K562 (cell line): ENCODE results near the gene MMP1. TPM values are rescaled to one million over a fixed set of nuclear protein-coding genes. Genes with fewer than 3 reads are reported as not detected.

Source experiments
- ATAC-seq: fragments of 200-7000 bp; cut with Tn5 transposase; 3 replicates; pipeline ENCODE4 v1.9.1; 2020; ENCODE audit warnings: moderate library complexity
- BruUV-seq: library from RNA; stranded (reverse); fragments of 400-500 nt; replicated peaks from 2 replicates; lab custom pipeline; 2021; lab: Mats Ljungman, UMichigan
- CTCF ChIA-PET: fragments of 300-600 bp; formaldehyde crosslinking; extraction: SDS; loops from one replicate; lab custom pipeline; 2021; ENCODE audit warnings: low intra/inter-chr PET ratio; lab: Yijun Ruan, JAX
- POLR2A ChIA-PET: fragments of 300-600, 350-650 bp; sonication (Branson Sonifier 250); formaldehyde crosslinking; extraction: SDS; loops from one replicate; lab custom pipeline; 2021; ENCODE audit warnings: antibody characterized with exemption, inconsistent platforms; lab: Yijun Ruan, JAX
- DNase-seq, 4 experiments: peaks; one replicate each; pipeline versions ENCODE4 v3.0.0 to v3.0.0-alpha.2; 2011 to 2018; ENCODE audit warnings: low spot score in 3 of 4, mixed read lengths in 3 of 4; ENCODE audit errors: extremely low read depth in 1 of 4
- FAIRE-seq: peaks from 2 replicates; lab custom pipeline; 2011; peaks lifted over from hg19 to GRCh38; lab: Jason Lieb, UNC
- H2AFZ ChIP-seq: 2 replicates; pipeline ENCODE4 v1.6.0; 2011; ENCODE audit warnings: low read depth, low read length, control low read depth, inconsistent platforms
- H3K27ac ChIP-seq: fragments of 200-600 bp; 3 replicates; pipeline ENCODE4 v1.8.0; 2011; ENCODE audit warnings: low read depth, mild to moderate bottlenecking, control low read depth, inconsistent platforms, low read length, moderate library complexity, mixed read lengths; ENCODE audit errors: extremely low read depth
- H3K27me3 ChIP-seq, 2 experiments: fragments of 300-600 bp in 1 of 2; 2 replicates in 1 of 2; 3 replicates in 1 of 2; pipeline versions ENCODE4 v1.6.0 to v1.8.0; 2011; ENCODE audit warnings: inconsistent platforms in 2 of 2, low read length in 2 of 2, mild to moderate bottlenecking in 1 of 2, mixed read lengths in 1 of 2, moderate library complexity in 1 of 2; ENCODE audit not compliant: control insufficient read depth in 2 of 2, insufficient read depth in 2 of 2
- H3K36me3 ChIP-seq: fragments of 300-600 bp; 3 replicates; pipeline ENCODE4 v1.8.0; 2011; ENCODE audit warnings: mild to moderate bottlenecking, low read length, inconsistent platforms; ENCODE audit not compliant: control insufficient read depth, insufficient read depth
- H3K4me1 ChIP-seq, 2 experiments: fragments of 200-600 bp in 1 of 2; replicated peaks in 1 of 2; 2 replicates in 1 of 2; 3 replicates in 1 of 2; pipeline versions ENCODE4 v1.5.1 to v1.8.0; 2011; ENCODE audit warnings: inconsistent platforms in 2 of 2, low read length in 2 of 2, mild to moderate bottlenecking in 1 of 2, mixed read lengths in 1 of 2, moderate library complexity in 1 of 2; ENCODE audit not compliant: control insufficient read depth in 2 of 2, insufficient read depth in 2 of 2
- H3K4me2 ChIP-seq: 2 replicates; pipeline ENCODE4 v1.6.1; 2011; ENCODE audit warnings: low read length, control low read depth, inconsistent platforms, mixed read lengths; ENCODE audit not compliant: insufficient read depth
- H3K4me3 ChIP-seq: fragments of 200-600 bp; sonication (generic), shearing (Covaris generic); 2 replicates; pipeline ENCODE4 v1.5.1; 2016; ENCODE audit warnings: control low read depth, inconsistent platforms
- H3K79me2 ChIP-seq: fragments of 200-600 bp; 3 replicates; pipeline ENCODE4 v1.8.0; 2011; ENCODE audit warnings: low read length, inconsistent platforms; ENCODE audit not compliant: control insufficient read depth, insufficient read depth
- H3K9ac ChIP-seq, 2 experiments: 2 replicates each; pipeline versions ENCODE4 v1.6.0 to v1.6.1; 2011; ENCODE audit warnings: low read depth in 2 of 2, low read length in 2 of 2, control low read depth in 1 of 2, inconsistent platforms in 1 of 2, mild to moderate bottlenecking in 1 of 2, mixed read lengths in 1 of 2; ENCODE audit not compliant: insufficient read depth in 1 of 2
- H3K9me1 ChIP-seq: one replicate; pipeline ENCODE4 v1.6.0; 2011; ENCODE audit warnings: inconsistent platforms, mild to moderate bottlenecking, low read length, moderate library complexity; ENCODE audit not compliant: control insufficient read depth, insufficient read depth
- H3K9me3 ChIP-seq: replicated peaks from 2 replicates; pipeline ENCODE4 v1.5.1; 2011; ENCODE audit warnings: low read depth, low read length, inconsistent platforms; ENCODE audit not compliant: control insufficient read depth, insufficient read depth
- H4K20me1 ChIP-seq: replicated peaks from 2 replicates; pipeline ENCODE4 v1.6.1; 2011; ENCODE audit warnings: low read length, inconsistent platforms, mixed read lengths; ENCODE audit not compliant: control insufficient read depth, insufficient read depth
- TAF15 ChIP-seq: fragments of 200-400 bp; formaldehyde crosslinking; IDR thresholded peaks from 2 replicates; pipeline ENCODE4 v1.6.1; 2017; ENCODE audit warnings: mild to moderate bottlenecking, low read depth, low read length, moderate library complexity
- ZNF408 ChIP-seq: fragments of 250-450 bp; sonication (Bioruptor Pico); IDR thresholded peaks from 2 replicates; pipeline ENCODE4 v1.4.0; 2020; ENCODE audit warnings: low read depth, mild to moderate bottlenecking, moderate library complexity
- WGBS: fragments of 100-300 bp; shearing (Covaris generic); methylation state at CpG from one replicate; pipeline ENCODE4 v1.1.6; 2016; ENCODE audit warnings: low coverage, mixed read lengths; ENCODE audit not compliant: insufficient coverage; ENCODE audit errors: missing lambda C conversion rate; 5-methylcytosine and 5-hydroxymethylcytosine counted together
- in situ Hi-C: fragments of 300-500 bp; cut with MboI; formaldehyde crosslinking; loops from 4 replicates; pipeline ENCODE4 v1.15.0; 2018; ENCODE audit warnings: inconsistent platforms, mixed read lengths
- intact Hi-C: fragments of 100-400 bp; cut with micrococcal nuclease; formaldehyde crosslinking; loops from 2 replicates; pipeline ENCODE4 v1.14.2; 2022
- polyA plus RNA-seq, 8 experiments: library from polyadenylated mRNA; depleted of rRNA in 4 of 8; stranded (reverse) in 5 of 8; unstranded in 3 of 8; fragments of >200 nt; fragmentation: Nextera tagmentation in 2 of 8; fragmentation: Illumina TruSeq in 1 of 8; extraction: Ambion mirVana in 2 of 8; extraction: Trizol in 1 of 8; gene quantifications; 2 replicates each; pipeline versions ENCODE4 v1.2.1 to v1.2.3, GENCODE V29; 2011 to 2014; ENCODE audit warnings: inconsistent platforms in 1 of 8, missing spikeins in 1 of 8
- total RNA-seq, 7 experiments: library from RNA; depleted of rRNA in 6 of 7; stranded (reverse); fragments of >200 nt in 6 of 7; fragmentation: Illumina TruSeq in 2 of 7; extraction: Trizol in 2 of 7; gene quantifications; 2 replicates each; pipeline versions ENCODE4 v1.2.1 to v1.2.3, GENCODE V29; 2011 to 2021; ENCODE audit warnings: low replicate concordance in 1 of 7
- TF ChIP-seq, protein P1 (sequence below): IDR thresholded peaks from 2 replicates; pipeline ENCODE4 v1.6.1; 2011; ENCODE audit warnings: borderline replicate concordance, low read depth, mild to moderate bottlenecking, moderate library complexity, low read length; ENCODE audit not compliant: insufficient read depth, poor library complexity, severe bottlenecking

MMP1 gene
- total and polyA plus RNA-seq, 9 of the 15 experiments (the other 6 are each of a cell fraction or from before 2014, with no cell fraction given), result 0.06 to 0.33 (median 0.15) TPM; not detected in 2

DNA sequence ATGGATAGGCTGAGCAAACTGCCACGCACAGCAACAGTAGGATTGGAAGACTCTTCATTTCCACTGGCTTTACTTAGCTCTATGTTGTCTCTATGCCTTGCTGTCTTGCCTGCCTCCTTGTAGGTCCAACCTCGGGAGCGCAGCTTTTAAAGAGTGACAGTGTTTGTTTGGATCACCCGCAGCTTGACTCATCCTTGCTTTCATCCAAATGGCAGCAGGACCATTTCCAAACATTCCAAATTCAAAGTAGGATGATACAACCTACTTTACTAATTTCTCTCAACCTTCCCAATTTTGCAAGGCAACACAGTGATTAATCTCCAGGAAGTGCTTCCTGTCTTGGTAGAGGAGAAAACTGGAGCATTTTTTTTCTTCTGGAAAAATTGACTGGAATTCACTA lies 45.5 kb upstream of the MMP1 start, which contains the start of gene MMP3:
MMP3 (minus strand) TSS at position 121 of the 400 bp plus-strand sequence; CDS start at position 58, 63 bp downstream.
- Histone ChIP-seq H3K79me2 (no peaks in the 10 kb centered on the region), H2AFZ (no peak within 1 kb of the TSS), H3K4me3 (no peak within 1 kb of the TSS), H4K20me1 (no peaks in the 10 kb centered on the region), H3K9me3 (no peaks in the 10 kb centered on the region), H3K27ac (no peak within 1 kb of the TSS), H3K9me1 (no peaks in the 10 kb centered on the region), H3K4me2 (no peak within 1 kb of the TSS), H3K36me3 (no peaks in the 10 kb centered on the region), H3K9ac (no peak within 1 kb of the TSS), H3K27me3 (no peaks in the 10 kb centered on the region), H3K4me1 (no peaks in the 10 kb centered on the region)
- no peak for TF ChIP-seq TAF15
- no peak for TF ChIP-seq ZNF408 (CRISPR knock-in tag)
- TF ChIP-seq, protein P1, sequence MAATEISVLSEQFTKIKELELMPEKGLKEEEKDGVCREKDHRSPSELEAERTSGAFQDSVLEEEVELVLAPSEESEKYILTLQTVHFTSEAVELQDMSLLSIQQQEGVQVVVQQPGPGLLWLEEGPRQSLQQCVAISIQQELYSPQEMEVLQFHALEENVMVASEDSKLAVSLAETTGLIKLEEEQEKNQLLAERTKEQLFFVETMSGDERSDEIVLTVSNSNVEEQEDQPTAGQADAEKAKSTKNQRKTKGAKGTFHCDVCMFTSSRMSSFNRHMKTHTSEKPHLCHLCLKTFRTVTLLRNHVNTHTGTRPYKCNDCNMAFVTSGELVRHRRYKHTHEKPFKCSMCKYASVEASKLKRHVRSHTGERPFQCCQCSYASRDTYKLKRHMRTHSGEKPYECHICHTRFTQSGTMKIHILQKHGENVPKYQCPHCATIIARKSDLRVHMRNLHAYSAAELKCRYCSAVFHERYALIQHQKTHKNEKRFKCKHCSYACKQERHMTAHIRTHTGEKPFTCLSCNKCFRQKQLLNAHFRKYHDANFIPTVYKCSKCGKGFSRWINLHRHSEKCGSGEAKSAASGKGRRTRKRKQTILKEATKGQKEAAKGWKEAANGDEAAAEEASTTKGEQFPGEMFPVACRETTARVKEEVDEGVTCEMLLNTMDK, result no peak
- 0% methylated on average over 4 of the region's 4 CpGs for WGBS
- intact Hi-C loops, result no loop called here
- FAIRE-seq (no peak), ATAC-seq (no peak), DNase-seq (no peak)
- CTCF ChIA-PET, result no interaction called here
- POLR2A ChIA-PET, result no interaction called here
- BruUV-seq, result no TSS peak
- in situ Hi-C loops, result no loop called here
